Endothelial cell of umbilical vein (primary cell): Measurements from ENCODE around the gene MGST1.

Source experiments
- CTCF ChIP-seq, 2 donors: IDR thresholded peaks; 1 replicate in 1 of 2; 2 replicates in 1 of 2; pipeline ENCODE4 v1.5.1; 2011; ENCODE audit warnings: low read length in 2 of 2, mild to moderate bottlenecking in 2 of 2, moderate library complexity in 2 of 2, control low read depth in 1 of 2, inconsistent platforms in 1 of 2, low read depth in 1 of 2; ENCODE audit not compliant: insufficient read depth in 1 of 2; ENCODE audit errors: extremely low read depth in 1 of 2
- TF ChIP-seq, protein P1 (sequence below): IDR thresholded peaks from 2 replicates; pipeline ENCODE4 v1.6.1; 2011; ENCODE audit not compliant: insufficient read depth, insufficient read length

DNA sequence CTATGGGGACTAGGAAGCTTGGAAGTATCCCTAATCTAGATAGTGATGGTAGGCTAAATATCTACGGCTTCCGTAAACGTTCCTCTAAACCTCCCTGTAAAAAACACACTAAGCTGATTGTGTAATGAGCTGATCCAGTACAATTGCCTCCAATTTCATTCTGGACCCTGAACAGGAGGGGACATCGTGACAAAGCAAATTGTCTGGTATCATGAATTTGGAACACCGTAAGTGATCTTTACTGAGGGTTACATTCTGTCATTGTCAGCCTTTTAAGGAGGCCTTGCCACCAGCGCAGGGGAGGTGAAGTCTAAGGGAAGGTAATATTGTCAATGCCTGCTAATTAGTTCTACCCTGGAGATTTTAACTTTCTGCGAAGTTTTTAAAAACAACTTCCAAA lies 487 bp upstream of the MGST1 start:
- TF ChIP-seq CTCF (IDR thresholded peaks at IDR 0.05; ENCODE audit: extremely low read depth in 1 of 2, insufficient read depth in 1 of 2, low read depth in 1 of 2, low read length in 2 of 2): no peak
- TF ChIP-seq, protein P1, sequence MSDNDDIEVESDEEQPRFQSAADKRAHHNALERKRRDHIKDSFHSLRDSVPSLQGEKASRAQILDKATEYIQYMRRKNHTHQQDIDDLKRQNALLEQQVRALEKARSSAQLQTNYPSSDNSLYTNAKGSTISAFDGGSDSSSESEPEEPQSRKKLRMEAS: no peak
